OCI-LY7 (cell line): ENCODE measurements around the gene SRGAP3.

Experiments used
- CTCF ChIP-seq: fragments of 200-600 bp; sonication (generic); conservative IDR thresholded peaks from 2 replicates; pipeline ENCODE4 v1.5.1; 2014; ENCODE audit warnings: mild to moderate bottlenecking, antibody characterized with exemption, low read length, moderate library complexity, mixed read lengths
- EZH2phosphoT487 ChIP-seq: fragments of 200-600 bp; sonication (generic); IDR thresholded peaks from 2 replicates; pipeline ENCODE4 v1.6.1; 2018; ENCODE audit warnings: low read depth, borderline replicate concordance, mild to moderate bottlenecking, mixed run types, antibody characterized with exemption, low read length, moderate library complexity, mixed read lengths

- TF ChIP-seq CTCF: no peak
- TF ChIP-seq EZH2phosphoT487: no peak
Measured at GRCh38 chr3:8962226-8962861, 287.1 kb downstream of the SRGAP3 start.
